HS-27A (cell line): ENCODE data around the gene CDK14.
"Not testable (repeated sequence)": the region's sequence is repeated elsewhere in the genome, so short reads cannot be mapped to it uniquely, and the experiment has no call there.

ENCODE experiments used
- DNase-seq: peaks from one replicate; pipeline ENCODE4 v3.0.0-alpha.2; 2012; ENCODE audit warnings: low read depth, missing footprints

The CDK14 gene

GRCh38 chr7:90631502-90631901, 35.4 kb downstream of the CDK14 start:
- DNase-seq = no peak

DNA sequence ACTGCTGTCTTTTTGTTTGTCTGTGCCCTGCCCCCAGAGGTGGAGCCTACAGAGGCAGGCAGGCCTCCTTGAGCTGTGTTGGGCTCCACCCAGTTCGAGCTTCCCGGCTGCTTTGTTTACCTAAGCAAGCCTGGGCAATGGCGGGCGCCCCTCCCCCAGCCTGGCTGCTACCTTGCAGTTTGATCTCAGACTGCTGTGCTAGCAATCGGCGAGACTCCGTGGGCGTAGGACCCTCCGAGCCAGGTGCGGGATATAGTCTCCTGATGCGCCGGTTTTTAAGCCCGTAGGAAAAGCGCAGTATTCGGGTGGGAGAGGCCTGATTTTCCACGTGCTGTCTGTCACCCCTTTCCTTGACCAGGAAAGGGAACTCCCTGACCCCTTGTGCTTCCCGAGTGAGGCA, 43.6 kb downstream of the CDK14 start:
- DNase-seq = not testable (repeated sequence)

DNA sequence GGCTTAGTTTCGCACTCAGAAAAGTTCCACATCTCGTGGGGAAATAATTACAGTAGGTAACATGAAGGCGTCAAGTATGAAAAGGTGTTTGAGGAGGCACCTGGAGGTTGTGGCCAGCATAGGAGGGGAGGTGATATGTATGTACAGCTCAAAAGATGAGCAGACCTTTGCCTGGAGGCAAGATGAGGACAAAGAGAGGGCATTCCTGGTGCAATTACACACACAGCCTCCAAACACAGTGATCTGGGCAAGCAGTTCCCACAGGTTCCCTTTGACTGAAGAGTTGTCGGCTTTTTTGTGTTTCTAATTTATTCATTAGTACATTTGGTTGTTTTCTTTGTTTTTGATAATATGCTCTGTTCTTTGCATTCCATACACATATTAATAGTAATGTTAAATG, 46.9 kb downstream of the CDK14 start:
- no peak for DNase-seq

- DNase-seq = no peak
These were observed 49.7 kb downstream of the CDK14 start for GRCh38 chr7:90645784-90646183.

GRCh38 chr7:90648107-90648506, 52.0 kb downstream of the CDK14 start:
- no peak for DNase-seq

DNA sequence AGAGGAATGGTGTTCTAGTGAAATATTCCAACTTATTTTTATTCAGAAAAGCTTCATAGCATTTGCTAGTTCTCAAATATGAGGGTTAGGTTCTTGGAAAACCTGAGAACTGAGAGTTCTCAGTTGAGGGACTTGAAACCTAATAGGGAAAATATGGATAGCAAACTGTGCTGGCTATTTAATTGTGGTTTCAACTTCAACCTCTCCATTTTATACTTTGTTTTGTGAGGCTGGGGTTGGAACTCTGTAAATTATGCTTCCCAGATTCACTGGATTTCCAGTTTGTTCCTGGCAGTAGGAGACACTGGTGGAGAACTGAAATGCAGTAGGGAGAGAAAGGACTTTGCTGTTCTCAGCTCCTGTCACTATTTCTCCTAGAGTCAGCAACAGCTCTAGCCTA, 52.7 kb downstream of the CDK14 start:
- DNase-seq = no peak

DNA sequence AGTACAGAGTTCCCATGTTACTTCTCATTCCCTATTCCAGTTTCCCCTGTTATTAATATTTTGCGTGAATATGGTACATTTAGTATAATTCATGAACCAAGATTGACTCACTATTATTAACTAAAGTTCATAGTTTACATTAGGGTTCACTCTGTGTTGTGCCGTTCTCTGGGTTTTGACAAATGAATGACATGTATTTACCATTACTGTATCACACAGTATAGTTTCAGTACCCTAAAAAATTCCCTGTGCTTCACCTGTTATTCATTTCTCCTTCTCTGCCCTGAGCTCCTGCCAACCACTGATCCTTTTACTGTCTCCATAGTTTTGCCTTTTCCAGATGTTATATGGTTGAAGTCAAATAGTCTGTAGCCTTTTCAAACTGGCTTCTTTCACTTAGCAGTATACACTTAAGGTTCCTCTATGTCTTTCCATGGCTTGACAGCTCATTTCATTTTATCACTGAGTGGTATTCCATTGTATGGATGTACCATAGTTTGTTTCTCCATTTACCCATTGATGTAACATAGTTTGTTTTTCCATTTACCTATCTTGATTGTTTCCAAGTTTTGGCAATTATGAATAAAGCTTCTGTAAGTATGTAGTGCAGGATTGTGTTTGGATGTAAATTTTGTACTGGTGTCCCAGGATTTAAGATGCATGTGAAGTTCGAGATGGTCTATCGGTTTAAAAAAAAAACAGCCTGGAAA, 58.8 kb downstream of the CDK14 start:
- no peak for DNase-seq

DNA sequence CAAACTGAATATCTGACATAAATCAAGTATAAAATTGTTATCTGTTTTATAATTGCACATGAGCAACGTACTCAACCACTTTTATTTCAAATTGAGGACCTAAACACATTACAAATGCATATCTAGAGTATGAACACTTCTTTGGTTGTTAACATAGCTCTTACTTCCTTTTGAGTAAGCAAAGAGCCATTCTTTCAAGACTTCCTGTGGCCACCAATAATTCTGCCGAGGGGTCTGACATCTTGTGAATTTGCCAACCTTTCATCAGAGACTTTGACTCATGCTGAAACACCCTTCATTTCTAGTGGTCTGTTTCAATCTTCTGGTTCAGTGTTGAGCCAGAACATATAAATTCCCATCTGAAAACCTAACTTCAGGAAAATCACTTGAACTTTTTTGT, 59.4 kb downstream of the CDK14 start:
- DNase-seq = peak; percentile 23

DNA sequence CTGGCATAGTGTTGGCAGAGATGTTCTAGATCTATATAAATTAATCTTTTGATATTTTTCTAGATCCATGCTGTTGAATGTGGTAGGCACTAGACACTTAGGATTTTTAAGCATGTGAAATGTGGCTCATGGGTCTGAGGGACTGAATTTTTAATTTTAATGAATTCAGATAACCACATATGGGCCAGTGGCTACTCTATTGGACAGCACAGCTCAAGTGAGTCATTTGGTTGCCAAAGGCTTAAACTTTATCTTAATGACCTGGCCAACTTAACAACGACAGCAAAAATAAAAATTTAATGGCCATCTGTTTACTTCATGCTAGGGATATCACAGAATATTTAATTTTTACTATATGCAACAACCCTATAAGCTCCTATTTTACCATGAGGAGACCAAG, 61.4 kb downstream of the CDK14 start:
- DNase-seq = no peak

DNA sequence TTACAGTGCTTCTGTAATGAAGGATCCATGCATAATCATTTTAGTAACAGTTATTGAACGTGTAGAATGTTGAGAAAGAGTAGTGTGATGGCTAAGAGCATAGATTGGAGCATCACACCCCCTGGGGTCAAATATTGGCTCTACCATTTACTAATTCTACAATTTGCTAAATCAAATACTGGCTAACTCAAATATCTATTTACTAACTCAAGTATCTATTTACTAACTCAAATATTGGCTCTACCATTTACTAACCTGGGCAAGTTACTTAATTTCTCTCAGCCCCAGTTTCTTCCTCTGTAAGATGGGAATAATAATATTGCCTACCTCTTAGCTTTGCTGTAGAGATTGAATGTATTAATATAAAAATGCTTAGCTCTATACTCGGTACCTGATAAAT, 64.0 kb downstream of the CDK14 start:
- no peak for DNase-seq

DNA sequence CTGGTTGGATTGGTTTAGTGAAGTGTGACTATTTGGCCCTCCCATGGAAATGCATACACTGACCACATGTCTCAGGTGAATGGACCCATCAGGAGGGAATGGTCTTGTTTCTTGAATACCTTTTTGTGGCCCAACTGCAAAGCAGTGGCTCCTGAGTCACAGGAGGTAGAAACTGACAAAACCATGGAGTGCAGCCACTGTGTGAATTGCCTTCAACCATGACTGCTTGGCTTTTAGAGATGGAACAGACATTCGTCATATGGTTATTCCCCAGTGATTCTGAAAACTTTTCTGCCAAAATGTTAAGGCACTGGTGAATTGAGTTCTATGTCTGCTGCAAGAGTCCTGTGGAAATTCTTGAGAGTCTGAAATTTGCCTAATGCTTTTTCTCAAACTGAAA, 64.7 kb downstream of the CDK14 start:
- DNase-seq = no peak

DNA sequence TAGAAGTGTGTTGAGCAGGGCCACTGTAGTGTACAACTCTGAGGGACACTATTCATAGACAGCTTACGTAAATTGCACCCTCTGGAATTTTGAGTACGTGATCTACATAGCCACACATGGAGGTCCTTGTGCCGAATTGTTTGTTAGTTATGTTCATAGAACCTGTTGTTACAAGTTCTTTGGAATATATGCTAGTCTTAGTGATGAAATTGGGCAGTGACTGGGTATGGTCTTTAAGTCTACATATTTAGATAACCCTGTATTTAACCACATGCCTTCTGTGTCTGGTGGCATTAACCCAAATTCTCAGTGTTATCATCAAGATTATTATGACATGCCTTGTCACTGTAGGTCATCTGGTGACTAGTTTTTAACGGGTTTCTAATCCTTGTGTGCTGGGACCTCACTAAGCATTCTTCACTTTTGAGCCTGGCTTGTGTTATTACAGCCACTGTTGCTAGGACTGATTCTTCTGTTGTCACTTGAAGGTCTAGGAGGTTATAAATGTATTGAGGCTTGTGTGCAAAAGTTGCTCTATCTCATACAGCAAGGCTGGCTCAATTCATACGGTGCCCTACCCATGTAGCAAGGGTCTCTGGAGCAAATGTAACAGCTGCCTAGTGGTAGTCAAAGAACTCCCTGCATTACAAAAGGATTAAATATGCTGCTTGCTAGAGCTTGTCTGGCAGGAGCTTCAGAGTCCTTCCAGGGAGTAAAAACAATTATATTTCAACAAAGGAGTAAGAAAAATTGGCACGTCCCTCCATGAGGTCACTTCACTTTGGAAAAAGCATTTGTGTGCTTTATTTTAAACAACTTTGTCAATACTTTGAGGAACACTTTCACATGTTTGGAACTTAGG, 65.4 kb downstream of the CDK14 start:
- no peak for DNase-seq

GRCh38 chr7:90663176-90663575, 67.1 kb downstream of the CDK14 start:
- DNase-seq = no peak

DNA sequence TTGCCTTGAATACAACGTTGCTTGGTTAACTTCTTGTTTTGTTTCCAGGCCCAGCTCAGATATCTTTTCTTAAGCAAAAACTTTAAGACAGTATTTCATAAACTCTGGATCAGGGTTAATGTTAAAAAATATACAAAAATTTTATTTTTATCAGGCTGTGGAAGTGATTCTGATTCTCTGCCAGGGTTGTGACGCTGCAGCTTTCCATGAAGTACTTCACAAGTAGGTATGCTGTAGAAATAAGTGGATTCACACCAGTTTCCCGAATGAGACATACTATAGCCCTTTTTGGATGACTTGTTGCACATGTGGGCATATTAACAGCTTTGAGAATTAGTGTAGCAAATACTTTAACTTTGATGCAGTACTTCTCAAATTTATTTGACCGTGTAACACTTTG, 70.1 kb downstream of the CDK14 start:
- no peak for DNase-seq

DNA sequence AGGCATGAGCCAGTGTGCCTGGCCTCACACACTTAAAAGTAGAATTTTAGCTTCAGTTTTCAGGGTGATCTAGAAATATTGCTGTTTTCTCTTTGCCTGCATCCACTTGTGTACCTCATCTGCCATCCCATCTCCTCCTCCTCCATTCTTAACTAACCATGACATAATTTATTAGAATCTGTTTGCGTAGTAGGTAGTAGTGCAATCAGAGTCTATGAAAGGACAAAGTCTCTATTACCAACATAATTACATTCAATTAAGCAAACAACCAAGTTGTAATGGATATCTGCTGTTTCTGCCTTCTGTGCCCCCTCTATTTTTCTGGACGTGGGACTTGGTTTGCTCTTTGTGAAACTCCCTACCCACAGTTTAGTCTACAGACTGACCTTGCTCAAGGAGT, 72.9 kb downstream of the CDK14 start:
- no peak for DNase-seq

DNA sequence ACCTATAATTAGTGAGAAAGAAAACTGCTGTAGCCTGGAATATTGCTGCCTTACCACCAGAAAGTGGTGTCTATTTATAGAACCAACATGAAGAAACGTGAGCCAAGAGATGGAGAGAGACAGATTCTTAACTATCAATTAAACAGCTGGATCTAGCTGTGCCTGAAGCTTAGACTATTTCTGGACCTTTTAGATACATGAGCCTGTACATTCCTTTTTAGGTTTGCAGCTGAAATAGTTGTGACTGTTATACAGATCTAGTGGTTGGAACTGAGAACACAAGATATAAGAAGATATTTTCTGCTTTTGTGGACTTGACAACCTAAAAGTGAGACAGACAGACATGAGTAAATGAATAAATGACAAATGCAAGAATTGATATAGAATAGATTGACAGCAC, 73.4 kb downstream of the CDK14 start:
- no peak for DNase-seq

DNA sequence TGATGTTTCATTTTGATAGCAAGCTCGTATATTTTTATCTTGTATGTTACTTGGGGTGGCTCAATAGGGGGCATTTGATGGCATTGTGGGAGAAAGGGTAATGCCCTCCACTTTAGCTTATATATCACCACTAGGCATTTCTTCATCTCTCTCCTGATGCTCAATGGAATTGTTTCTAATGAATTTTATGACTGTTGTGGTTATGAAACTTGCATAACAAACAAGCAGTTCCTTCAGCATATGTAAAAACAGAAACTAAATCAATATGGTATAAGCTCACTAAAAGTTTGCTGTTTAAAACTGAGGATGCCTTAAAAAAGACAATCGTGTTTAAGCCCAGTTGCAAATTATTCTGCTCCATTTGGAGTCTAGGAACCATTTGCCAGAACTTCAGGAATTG, 75.5 kb downstream of the CDK14 start:
- DNase-seq = no peak

DNA sequence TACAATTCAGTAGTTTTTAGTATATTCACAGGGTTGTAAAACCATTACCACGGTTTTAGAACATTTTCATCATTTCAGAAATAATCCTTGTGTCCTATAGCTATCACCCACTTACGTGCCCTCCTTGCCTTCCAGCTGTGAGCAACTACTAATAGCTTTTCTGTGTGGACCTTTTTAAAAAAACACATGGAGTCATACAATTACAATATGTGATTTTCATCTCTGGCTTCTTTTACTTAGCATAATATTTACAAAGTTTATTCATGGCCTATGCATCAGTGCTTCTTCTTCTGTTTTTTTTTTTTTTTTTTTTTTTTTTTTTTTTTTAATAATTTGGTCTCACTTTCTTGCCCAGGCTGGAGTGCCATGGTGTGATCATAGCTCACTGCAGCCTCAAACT, 76.1 kb downstream of the CDK14 start:
- DNase-seq = no peak

- DNase-seq = no peak
These were observed 78.5 kb downstream of the CDK14 start for GRCh38 chr7:90674625-90675024.

DNA sequence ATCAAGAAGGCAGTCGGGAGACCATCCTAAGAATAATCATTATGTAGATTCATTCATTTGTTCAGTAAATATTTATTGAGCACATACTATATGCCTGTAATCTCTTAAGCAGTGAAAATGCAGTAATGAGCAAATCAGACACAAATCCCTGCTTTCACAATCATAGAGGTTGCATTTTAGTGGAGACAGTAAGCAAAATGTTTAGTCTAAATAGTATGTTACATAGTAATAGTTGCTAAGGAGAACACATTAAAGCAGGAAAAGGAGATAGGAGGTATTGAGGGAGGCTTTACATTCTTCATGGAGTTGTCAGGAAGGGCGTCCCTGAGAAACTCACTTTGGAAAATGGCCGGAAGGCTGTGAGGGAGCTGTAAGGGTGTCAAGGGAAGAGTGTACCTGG, 79.9 kb downstream of the CDK14 start:
- no peak for DNase-seq

GRCh38 chr7:90677486-90678404, 81.6 kb downstream of the CDK14 start:
- no peak for DNase-seq

DNA sequence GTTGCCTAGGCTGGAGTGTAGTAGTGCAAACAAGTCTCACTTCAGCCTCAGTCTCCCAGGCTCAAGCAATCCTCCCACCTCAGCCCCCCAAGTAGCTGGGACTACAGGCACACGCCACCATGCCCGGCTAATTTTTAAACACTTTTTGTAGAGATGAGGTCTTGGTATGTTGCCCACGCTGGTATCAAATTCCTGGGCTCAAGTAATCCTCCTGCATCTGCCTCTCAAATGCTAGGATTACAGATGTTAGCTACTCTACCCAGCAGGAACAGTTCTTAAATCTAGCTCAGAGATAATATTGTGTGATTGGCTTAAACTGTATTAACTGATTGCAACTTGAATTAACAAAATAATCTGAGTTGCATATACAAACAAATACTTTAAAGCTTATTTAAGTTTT, 82.9 kb downstream of the CDK14 start:
- DNase-seq = no peak

GRCh38 chr7:90680484-90680883, 84.4 kb downstream of the CDK14 start:
- DNase-seq = no peak
